Smooth muscle cell of the pulmonary artery (primary cell): ENCODE measurements around the gene PBX2. TPM values are rescaled to one million over a fixed set of nuclear protein-coding genes. Genes with fewer than 3 reads are reported as not detected.

Experiments used
- total RNA-seq: library from RNA; depleted of rRNA; stranded (reverse); fragments of >200 nt; gene quantifications from 2 replicates; pipeline ENCODE4 v1.2.3, GENCODE V29; 2014

Gene PBX2
- total RNA-seq = 38.8 and 45.9 TPM in 2 replicates

GRCh38 chr6:32190054-32190851 is at the start of gene PBX2:
PBX2 (minus strand) TSS chr6:32190202; CDS start chr6:32189915, 287 bp downstream.

GRCh38 chr6:32223258-32224235 is 33.5 kb upstream of the PBX2 start, which contains the start of gene NOTCH4:
NOTCH4 (minus strand) TSS chr6:32224067; CDS start chr6:32223928, 139 bp downstream.

GRCh38 chr6:32192608-32193039 is 2.6 kb upstream of the PBX2 start, which contains the start of gene GPSM3:
GPSM3 (minus strand) TSS chr6:32192643; CDS start chr6:32192513, 130 bp downstream.

GRCh38 chr6:32184084-32184640 is 5.8 kb downstream of the PBX2 start, which contains the start of gene AGER:
AGER (minus strand) TSS chr6:32184253; CDS start chr6:32184222, 31 bp downstream.

GRCh38 chr6:32177788-32178546 is 12.0 kb downstream of the PBX2 start, which contains the start of gene RNF5:
RNF5 (plus strand) TSS chr6:32178405; CDS start chr6:32178512, 107 bp downstream.

GRCh38 chr6:32175711-32176475 is 14.1 kb downstream of the PBX2 start, which contains the start of gene AGPAT1:
AGPAT1 (minus strand) TSS chr6:32176084; CDS start chr6:32171496, 4,588 bp downstream.

GRCh38 chr6:32164295-32164694 is 25.7 kb downstream of the PBX2 start, which contains the start of gene EGFL8:
EGFL8 (plus strand) TSS chr6:32164595; CDS start chr6:32166166, 1,571 bp downstream.

GRCh38 chr6:32153564-32154513 is 36.2 kb downstream of the PBX2 start, which contains the start of gene PPT2:
PPT2 (plus strand) TSS chr6:32154141; CDS start chr6:32154595, 454 bp downstream.

GRCh38 chr6:32151863-32152768 is 37.9 kb downstream of the PBX2 start, which contains the start of gene PRRT1:
PRRT1 (minus strand) TSS chr6:32151939; CDS start chr6:32151827, 112 bp downstream.

Other genes starting within 250 kb of the PBX2 start
- 49.7 and 81.0 TPM in 2 replicates for gene CFB, start 244.1 kb downstream of the PBX2 start, total RNA-seq
- 78.7 and 86.4 TPM in 2 replicates for gene NELFE, start 231.2 kb downstream of the PBX2 start, total RNA-seq
- gene SKIC2, start 231.0 kb downstream of the PBX2 start, total RNA-seq = 66.7 and 73.4 TPM in 2 replicates
- 10.8 and 15.1 TPM in 2 replicates for gene DXO, start 218.1 kb downstream of the PBX2 start, total RNA-seq
- gene C4A, start 208.1 kb downstream of the PBX2 start, total RNA-seq = 9.4 and 12.3 TPM in 2 replicates
- 8.4 and 12.6 TPM in 2 replicates for gene C4B, start 175.4 kb downstream of the PBX2 start, total RNA-seq
- gene CYP21A2, start 151.8 kb downstream of the PBX2 start, total RNA-seq = 0.20 and 0.26 TPM in 2 replicates
- gene TNXB, start 80.9 kb downstream of the PBX2 start, total RNA-seq = 9.8 and 66.7 TPM in 2 replicates
- gene ATF6B, start 62.0 kb downstream of the PBX2 start, total RNA-seq = 23.8 and 27.5 TPM in 2 replicates
- gene FKBPL, start 59.9 kb downstream of the PBX2 start, total RNA-seq = 3.0 and 3.5 TPM in 2 replicates
- 0.36 and 0.39 TPM in 2 replicates for gene PRRT1, start 38.3 kb downstream of the PBX2 start, total RNA-seq
- 62.9 and 78.8 TPM in 2 replicates for gene PPT2, start 36.1 kb downstream of the PBX2 start, total RNA-seq
- 1.4 and 1.5 TPM in 2 replicates for gene EGFL8, start 25.6 kb downstream of the PBX2 start, total RNA-seq
- 37.7 and 39.3 TPM in 2 replicates for gene AGPAT1, start 14.1 kb downstream of the PBX2 start, total RNA-seq
- gene RNF5, start 11.8 kb downstream of the PBX2 start, total RNA-seq = 20.5 and 26.7 TPM in 2 replicates
- gene AGER, start 5.9 kb downstream of the PBX2 start, total RNA-seq = 0.30 and 0.33 TPM in 2 replicates
- gene GPSM3, start 2.4 kb upstream of the PBX2 start, total RNA-seq = 1.5 and 1.7 TPM in 2 replicates
- gene NOTCH4, start 33.9 kb upstream of the PBX2 start, total RNA-seq = 0.65 and 0.96 TPM in 2 replicates
- not detected in 2 replicates for gene TSBP1, start 181.7 kb upstream of the PBX2 start, total RNA-seq
- gene BTNL2, start 217.0 kb upstream of the PBX2 start, total RNA-seq = not detected in 2 replicates
- 0.07 and 5.2 TPM in 2 replicates for gene HLA-DRA, start 249.7 kb upstream of the PBX2 start, total RNA-seq